GM19395 (cell line): ENCODE results near the gene PANK1.

Experiments used
- ATAC-seq: cut with Tn5 transposase; IDR thresholded peaks from one replicate; pipeline ENCODE4 v1.9.1; 2021; ENCODE audit warnings: mild to moderate bottlenecking, moderate library complexity; ENCODE audit not compliant: unreplicated experiment

PANK1 gene

DNA sequence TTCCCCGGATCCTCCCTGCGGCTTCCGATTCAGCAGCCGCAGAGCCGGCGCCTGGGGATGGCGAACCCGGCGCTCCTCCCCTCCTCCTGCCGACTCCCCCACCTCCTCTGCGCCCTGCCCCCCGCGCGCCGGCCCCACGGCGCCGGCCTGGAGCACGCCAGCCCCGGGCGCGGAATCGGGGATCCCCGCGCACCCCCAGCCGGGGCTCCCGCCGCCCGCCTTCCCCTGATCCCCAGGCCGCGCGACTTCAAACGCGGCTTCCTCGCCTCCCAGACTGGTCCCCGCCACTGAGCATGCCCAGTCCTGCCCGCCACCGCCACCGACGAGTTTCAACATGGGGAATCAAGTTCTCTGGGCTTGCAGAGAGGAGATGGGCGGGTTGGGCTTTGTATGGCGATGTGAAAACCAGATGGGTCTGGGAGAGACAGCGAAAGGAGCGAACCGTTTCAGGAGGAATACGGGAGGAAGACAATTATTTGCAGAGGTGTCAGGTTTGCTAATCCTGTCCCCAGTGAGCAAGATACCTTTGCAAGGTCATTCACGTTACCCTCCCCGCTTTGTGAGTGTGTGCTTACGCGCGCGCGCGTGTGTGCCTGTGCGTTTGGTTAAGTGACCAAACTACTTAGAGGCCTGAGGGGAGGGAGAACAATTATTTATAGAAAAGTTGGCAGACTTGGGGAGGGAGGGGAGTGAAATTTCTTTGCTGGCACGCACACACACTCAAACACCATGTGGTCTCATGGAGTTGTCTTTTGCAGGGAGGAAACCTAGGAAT, at the start of gene PANK1:
TSS of gene PANK1 (minus strand) at position 276 of the 775 bp plus-strand sequence. CDS start 351 bp downstream, outside the sequence.
- peak; percentile 48 for ATAC-seq

DNA sequence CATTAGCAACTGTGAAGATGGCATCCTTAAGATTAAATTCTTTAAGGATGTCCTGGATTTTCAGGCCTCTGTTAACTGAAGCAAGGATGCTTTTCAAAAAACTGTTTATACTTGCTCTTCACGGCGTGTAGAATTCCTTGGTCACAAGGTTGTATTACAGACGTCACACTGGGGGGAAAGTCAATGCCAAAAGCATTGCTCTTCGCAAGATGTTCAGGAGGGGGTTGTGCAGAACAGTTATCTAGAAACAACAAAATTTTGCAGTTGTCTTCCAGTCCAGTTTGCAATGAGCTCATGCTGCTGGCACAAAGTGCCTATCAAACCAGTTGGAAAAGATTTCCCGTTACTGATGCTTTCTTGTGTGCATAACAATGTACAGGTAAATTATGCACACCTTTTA, 48.1 kb upstream of the PANK1 start:
- no peak for ATAC-seq

DNA sequence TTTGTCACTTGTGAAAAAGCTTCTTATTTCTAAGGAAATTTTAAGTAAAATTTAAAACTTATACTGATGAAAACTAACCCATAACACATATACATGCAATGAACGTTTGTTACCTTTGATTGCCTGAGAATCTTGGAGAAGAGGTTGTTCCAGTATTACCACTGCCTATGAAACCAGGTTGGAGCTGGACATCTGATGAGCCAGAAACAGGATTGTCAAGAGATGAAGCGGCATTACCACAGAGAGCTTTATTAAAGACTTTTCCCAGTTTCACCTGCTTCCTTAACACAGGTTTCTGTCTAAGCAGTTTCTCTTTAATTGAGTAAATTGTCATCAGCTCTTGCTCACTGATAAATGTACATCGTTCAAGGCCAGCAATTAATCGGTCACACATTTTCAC, 47.4 kb upstream of the PANK1 start:
- ATAC-seq: no peak

DNA sequence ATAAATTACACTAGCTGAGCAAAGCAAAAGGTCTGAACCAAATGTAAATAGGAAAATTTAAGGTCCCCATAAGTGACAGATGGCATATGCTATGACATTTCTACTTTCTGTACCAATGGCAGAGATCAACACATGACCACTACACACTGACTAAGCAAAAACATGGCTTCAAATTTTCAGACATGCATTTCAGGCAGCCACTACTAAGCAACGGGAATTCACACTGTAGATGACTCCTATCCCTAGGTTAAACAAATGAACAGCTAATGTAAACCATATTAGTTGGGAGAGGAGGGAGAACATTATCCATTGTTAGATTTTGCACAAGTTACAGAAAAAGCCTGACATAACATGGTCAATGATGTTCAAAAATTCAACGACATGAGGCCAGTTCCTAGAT, 45.0 kb upstream of the PANK1 start:
- ATAC-seq: no peak

DNA sequence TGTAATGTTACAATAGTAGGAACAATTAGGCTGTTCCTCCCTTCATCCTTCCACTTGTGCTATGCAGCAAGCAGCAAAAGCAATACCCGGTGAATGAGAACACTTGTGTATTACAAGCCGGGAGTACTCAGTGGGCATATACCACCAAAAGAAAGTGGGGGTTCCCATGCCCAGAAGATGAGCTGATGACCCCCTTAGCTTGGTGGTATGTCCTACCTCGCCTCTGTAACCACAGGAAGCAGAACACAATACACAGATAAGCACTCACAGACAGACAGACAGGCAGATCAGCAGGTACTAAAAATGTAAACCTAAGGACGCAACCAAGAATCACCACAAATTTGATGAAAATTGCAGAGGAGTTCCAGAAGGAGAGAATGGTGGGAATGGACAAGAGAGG, 40.9 kb upstream of the PANK1 start:
- no peak for ATAC-seq

DNA sequence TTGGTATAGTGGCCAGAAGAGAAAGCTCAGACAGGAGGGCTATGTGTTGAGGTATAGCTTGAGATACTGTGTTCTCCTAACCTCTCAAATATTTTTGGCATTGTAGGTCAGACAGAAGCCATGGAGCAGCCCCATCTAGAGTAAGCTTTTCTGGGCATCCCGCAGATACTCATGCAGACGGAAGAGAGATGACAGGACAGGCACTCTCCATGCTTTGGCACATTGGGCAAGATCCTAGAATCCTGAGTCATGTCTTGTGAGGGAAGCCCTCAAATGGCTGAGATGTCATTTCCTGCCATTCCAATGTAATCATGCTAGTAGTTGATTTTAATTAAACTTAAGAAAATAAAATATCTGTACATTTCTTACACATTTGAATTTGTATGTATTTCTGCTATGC, 39.6 kb upstream of the PANK1 start:
- ATAC-seq: no peak

DNA sequence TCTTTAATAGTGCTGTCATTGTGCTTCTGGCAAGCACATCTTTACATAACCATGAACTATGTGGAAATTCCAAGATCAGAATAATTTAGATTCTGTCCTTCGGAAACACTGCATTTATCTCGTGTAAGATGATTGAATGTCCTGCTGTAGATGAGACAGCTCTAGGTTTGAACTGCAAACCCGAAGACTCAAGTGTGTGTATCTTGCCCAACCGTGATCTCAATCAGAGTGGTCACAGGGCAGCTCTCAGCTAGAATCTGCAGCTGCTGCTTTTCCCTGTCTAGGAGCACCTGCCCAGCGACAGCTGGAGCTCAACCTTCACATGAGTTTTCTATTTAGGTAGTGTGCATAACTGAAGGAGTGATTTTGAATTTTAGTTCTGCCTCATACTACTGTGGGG, 38.8 kb upstream of the PANK1 start:
- ATAC-seq: no peak

DNA sequence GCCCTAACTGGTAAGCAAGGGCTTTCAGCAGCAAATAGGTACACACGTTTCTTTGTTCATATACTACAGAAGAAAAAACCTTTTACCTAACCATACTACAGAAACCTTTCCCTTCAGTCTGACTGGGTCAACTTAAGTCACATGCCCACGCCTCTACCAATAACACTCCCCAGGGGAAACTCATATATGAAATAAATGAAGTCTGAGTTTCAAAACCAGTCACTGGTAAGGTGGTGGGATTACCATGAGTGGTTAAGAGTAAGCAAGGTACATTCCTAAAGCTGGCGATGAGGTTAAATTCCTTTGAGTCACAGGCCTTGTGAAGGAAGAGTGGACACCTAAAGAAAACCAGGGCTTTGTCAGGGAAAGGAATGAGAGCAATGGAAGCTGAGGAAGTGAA, 34.9 kb upstream of the PANK1 start:
- no peak for ATAC-seq

DNA sequence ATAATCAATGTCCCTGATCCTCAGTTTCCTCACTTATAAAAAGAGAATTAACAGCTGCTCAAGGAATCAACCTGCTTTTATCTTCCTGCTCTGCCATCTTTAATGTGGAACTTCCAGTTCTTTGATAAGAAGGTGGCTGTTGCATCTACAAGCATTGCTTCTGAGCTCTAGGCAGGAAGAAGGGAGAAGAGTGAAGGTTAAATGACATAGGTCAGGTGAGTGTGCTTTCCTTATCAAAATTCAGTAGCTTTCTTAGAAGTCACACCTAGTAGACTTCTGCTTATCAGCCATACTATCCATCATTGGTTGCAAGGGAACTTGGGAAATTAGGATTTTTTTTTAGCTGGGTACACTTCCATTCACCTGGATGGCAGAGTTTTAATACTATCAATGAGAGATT, 32.3 kb upstream of the PANK1 start:
- ATAC-seq: no peak

DNA sequence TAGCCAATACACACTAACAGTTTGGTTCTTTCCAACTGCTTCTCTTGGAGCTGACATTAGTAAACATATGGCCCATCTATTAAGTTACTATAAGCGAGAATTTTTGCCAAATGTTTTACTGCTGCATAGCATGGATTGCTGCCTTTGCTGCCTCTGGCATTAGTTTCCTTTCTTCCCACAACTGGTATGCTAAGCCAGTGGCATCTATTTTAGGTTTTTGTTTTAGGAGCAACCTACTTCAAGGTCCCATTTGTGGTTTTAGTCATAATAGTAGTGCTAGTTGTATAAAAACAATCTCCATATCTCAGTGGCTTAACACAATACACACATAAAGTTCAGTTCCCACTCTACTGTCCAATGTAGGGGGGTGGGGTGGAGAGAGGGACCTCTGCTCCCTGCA, 25.9 kb upstream of the PANK1 start:
- ATAC-seq: no peak

DNA sequence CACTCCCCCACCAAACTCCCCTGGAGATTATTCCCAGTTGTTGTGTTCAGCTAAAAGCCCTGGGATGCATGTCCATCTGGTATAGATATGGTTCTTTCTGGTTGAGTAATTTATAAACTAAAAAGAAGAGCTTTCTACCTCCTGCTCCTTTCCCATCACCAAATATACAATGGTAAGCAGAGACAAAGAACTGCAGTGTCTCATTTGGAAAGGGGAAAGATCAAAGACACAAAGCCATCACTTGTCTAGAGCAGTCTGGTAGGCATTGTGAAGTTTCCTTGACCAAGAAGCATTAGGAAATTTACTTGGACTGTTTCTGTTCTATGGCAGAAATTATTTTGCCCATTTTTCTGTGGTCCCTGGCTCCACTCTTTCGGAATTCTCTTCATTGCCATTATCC, 24.9 kb upstream of the PANK1 start:
- ATAC-seq: no peak

DNA sequence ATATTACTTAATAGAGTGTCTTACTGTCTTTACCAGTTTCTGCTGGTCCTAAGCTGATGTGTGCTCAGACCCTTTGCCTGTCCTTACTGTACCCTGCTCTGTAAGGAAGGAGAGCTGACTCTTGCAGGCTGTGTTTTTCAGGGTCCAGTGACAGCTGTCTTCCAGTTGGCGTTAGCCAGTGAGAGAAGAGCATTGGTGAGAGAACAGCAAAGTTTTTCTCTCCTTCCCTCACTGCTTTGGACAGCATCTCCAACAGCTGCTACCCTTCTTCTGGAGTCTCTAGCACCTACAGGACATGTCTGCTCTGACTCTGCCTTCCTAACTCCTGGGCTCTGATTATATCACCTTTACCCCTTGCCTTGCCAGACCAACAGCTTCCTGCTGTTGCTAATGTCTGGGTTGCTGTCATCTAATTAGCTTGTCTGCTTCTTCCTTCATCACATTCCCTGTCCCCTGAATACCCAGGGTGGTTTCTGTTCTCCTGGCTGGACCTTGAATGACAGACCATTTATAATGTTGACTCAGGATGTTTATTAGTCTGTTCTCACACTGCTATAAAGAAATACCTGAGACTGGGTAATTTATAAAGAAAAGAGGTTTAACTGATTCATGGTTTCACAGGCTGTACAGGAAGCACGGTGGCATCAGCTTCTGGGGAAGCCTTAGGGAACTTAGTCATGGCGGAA, 23.5 kb upstream of the PANK1 start:
- no peak for ATAC-seq

DNA sequence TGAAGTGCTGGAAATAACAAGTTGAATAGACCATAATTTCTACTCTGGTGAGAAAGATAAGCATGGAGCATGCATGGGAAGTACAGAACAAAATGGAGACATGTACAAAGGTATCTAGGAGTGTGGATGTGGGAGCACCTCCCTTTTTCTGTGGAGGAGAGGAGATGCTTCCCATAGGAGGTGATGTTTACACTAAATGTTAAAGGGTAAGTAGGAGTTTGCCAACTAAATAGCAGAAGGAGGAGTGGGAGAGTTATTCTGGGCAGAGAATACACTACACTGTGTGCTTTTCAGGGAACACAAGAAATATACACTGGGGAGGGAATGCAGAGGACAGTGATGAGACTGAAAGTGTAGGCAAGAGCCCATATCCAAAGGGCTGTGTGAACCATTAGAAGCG, 21.1 kb upstream of the PANK1 start:
- ATAC-seq: no peak

DNA sequence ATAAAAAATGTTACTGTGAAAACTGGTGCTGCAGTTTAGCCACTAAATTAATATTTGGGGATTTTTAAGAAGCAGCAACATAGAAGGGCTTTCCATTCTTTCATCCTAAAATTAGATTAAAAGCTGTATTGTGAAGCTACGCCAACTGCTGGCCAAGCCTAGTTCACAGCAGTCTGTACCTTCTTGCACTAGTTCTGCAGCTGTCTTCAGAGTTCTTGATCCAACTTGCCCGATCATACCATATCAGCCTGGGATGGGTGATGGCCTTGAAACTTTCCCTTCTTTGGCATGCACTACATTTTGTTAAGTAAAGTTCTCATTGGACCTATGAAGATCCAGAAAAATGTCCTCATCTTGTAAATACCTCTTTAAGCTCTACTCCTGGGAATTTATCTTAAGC, 20.3 kb upstream of the PANK1 start:
- ATAC-seq: no peak

DNA sequence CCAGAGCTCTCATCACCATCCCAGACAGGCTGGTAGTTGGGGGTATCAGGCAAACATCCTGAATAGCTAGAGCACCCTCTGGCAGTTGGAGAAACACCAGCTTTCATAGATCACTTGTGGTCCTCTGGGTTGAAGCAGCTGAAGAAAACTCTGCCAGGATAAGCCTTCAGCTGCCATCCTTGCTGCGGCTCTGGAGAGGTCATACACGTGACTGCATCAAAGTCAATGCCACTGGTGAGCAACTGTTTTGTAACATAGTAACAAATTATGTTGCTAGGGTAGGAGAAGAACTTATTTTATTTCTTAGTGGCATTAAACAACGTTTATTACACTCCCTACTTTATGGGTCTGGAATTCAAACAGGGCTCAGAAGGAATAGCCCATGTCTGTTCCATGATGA, 19.2 kb upstream of the PANK1 start:
- ATAC-seq: no peak

DNA sequence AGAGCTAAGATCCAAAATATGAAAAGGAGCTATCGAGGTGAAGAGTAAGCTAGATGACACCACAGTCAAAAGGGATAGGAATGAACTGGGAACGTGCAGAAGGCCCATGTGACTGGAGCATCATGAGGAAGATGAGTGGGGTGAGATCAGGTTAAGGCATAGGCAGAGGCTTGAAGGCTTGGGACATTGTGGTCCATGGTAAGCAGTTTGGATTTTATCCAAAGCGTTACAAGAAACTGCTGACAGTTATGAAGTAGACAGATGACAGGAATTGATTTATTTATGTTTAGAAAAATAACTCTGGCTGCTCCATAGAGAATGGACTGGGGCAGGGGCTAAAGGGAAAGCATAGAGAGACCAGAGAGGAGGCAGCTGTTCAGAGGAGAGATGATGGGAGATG, 18.1 kb upstream of the PANK1 start:
- no peak for ATAC-seq

DNA sequence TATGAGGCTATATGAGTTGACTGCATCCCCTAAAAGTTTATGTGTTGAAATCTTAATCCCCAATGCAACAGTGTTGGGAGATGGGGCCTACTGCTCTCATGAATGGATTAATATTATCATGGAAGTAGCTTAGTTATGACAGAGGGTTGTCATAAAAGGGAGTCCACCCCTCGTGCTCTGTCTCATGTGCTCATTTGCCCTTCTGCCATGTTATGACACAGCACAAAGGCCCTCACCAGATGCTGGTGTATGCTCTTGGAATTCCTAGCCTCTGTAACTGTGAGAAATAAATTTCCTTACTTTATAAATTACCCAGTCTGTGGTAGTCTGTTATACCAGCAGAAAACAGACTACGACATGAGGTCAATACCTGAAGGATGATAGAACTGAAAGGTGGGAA, 17.6 kb upstream of the PANK1 start:
- ATAC-seq: no peak

DNA sequence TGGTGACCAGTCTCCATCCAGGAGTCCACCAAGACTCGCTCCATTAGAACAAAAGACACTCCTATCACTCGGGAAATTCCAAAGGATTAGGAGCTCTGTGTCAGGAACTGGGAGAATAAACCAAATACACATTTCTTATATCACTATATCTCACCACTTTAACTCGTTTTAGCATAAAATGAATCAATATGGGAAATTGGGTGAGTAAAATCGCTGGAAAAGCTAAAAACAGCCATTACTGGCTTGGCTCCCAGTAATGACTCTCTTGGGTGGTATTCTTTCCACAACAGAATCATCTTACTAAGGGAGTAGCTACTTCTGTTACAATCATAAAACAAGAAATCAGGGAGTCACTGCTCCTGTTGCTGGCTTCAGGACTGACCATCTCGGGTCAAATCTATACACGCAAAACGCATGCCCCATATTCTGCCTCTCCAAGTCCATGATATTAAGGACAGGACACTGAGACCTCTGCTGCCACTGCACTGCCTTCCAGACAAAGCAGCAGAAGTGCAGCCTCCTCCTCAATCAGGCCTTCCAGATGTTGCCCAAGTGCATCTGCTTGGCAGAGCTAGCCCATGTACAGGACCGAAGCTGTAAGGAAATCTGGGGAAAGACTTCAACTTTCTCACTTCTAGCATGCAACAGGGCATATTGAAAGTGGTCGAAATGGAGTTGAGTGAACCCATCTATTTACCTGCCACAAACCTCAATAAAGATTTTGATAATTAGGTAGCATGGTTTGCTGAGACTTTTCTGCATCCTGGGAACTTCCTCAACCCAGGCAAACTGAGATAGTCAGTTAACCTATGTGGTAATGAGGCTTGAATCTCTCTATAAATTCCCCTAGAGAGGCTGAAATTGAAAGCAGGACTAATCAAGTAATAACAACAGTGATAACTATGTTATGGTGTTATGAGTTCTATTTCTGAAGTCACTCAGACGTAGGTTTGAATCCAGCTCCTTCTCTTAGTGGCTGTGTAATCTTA, 14.4 kb upstream of the PANK1 start:
- ATAC-seq: no peak

DNA sequence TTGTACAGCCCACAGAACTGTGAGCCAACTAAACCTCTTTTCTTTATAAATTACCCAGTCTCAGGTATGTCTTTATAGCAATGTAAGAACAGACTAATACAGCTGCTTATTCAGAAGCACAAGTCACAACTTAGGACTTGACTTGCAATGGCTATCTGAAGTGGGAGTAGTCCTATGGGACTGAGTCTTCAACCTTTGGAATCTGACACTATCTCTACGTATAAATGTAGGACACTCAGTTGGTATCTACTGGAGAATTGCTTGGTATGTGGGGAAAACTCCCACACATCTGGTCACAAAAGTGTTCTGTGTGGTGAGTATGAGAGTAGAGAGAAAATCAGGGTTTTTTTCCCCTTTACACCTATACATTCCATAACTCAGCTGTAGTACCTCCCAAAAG, 12.3 kb upstream of the PANK1 start:
- ATAC-seq: no peak

DNA sequence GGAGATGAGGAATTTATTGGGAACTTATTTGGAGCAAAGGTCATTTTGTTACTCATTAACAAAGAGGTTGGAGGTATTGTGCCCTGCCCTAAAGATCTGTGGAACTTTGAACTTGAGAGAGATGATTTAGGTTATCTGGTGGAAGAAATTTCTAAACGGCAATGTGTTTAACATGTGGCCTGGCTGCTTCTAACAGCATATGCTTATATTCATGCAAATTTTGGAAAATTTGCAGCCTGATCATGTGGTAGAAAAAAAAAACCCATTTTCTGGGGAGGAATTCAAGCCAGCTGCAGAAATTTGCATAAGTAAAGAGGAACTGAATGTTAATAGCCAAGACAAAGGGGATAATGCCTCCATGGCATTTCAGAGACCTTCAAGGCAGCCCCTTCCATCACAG, 10.7 kb upstream of the PANK1 start:
- no peak for ATAC-seq

DNA sequence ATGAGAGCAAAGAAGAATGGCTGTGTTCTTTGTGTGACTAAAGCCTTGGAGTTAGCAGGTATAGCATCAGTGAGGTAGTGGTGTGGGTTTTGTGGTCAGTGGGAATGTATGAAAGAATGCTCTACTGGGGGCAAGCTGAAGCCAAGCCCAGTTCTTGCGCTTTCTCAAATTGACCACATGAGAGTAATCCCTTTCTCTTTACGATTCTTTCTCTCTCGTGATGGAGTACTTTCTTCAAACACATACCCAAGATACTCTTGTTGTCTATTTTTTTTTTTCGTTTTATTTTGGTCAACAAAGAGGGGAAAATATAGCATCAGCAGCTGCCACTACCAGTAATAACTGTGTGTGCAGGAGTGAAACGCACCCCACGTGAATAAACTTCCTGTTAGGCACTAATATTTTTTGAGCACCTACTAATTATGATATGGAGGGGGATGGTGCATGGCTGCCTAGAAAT, 8.4 kb upstream of the PANK1 start:
- ATAC-seq: peak; percentile 77
